T-helper 1 cell treated with Interleukin-12 subunit alpha and Interleukin-12 subunit beta and Interleukin-4 antibody, amounts not matched to agents 30 μg/mL and 1 μg/mL, for 36 hours (primary cell): ENCODE results near the gene ZNF407.
"Not testable (repeated sequence)": the region's sequence is repeated elsewhere in the genome, so short reads cannot be mapped to it uniquely, and the experiment has no call there.

Experiments used
- H3K27ac Mint-ChIP-seq: one replicate; pipeline ENCODE4 v1.8.0; 2021; ENCODE audit warnings: mild to moderate bottlenecking, mixed read lengths
- H3K27me3 Mint-ChIP-seq: one replicate; pipeline ENCODE4 v1.8.0; 2021; ENCODE audit warnings: low read depth, mixed read lengths
- H3K36me3 Mint-ChIP-seq: one replicate; pipeline ENCODE4 v1.8.0; 2021; ENCODE audit warnings: low read depth, mixed read lengths
- H3K4me1 Mint-ChIP-seq: one replicate; pipeline ENCODE4 v1.8.0; 2021; ENCODE audit warnings: low read depth, mixed read lengths
- H3K4me3 Mint-ChIP-seq: one replicate; pipeline ENCODE4 v1.8.0; 2021; ENCODE audit warnings: mild to moderate bottlenecking, moderate library complexity, mixed read lengths
- H3K9me3 Mint-ChIP-seq: one replicate; pipeline ENCODE4 v1.8.0; 2021; ENCODE audit warnings: mixed read lengths

ZNF407 gene, protein sequence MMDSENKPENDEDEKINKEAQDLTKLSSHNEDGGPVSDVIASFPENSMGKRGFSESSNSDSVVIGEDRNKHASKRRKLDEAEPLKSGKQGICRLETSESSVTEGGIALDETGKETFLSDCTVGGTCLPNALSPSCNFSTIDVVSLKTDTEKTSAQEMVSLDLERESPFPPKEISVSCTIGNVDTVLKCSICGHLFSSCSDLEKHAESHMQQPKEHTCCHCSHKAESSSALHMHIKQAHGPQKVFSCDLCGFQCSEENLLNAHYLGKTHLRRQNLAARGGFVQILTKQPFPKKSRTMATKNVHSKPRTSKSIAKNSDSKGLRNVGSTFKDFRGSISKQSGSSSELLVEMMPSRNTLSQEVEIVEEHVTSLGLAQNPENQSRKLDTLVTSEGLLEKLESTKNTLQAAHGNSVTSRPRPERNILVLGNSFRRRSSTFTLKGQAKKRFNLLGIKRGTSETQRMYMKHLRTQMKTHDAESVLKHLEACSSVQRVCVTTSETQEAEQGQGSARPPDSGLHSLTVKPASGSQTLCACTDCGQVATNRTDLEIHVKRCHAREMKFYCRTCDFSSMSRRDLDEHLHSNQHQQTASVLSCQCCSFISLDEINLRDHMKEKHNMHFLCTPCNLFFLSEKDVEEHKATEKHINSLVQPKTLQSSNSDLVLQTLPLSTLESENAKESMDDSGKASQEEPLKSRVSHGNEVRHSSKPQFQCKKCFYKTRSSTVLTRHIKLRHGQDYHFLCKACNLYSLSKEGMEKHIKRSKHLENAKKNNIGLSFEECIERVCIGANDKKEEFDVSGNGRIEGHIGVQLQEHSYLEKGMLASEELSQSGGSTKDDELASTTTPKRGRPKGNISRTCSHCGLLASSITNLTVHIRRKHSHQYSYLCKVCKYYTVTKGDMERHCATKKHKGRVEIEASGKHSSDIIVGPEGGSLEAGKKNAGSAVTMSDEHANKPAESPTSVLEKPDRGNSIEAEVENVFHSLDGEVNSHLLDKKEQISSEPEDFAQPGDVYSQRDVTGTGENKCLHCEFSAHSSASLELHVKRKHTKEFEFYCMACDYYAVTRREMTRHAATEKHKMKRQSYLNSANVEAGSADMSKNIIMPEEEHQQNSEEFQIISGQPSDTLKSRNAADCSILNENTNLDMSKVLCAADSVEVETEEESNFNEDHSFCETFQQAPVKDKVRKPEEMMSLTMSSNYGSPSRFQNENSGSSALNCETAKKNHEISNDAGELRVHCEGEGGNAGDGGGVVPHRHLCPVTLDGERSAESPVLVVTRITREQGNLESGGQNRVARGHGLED (N-terminal part only)

DNA sequence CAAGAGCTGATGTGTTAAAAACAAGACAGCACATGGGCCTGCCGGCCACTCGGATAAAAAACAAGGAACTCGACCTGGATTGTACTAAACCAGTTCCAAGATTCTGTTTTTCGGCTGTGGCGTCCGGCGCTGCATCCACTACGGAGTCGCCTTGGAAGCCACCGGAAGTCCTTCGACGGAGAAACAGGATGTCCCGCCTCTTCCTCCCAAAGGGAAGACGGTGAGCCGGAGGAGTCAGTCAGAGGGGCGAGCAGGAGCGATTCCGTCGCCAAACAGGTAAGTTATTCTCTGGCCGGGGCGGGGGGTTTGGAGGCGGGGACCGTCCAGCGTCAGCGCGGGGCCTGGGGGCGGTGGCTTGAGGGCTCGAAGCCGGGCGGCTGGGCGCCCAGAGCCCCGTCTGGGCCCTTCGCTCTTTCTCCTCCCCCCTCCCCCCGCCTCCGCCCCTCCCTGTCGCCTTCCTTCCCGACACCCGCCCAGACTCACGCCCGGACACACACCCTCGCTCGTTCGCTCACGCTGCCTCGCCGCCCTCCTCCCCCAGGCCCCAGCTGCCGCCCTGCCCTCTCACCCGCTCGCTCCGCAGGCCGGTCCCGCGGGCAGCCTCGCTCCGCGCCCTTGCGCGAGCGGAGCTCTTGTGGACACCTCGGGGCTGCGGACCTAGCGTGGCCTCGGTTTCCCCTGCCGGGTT is at the start of gene ZNF407:
Gene ZNF407, plus strand, starts transcription at position 209 of the 688 bp plus-strand sequence. CDS start 33,150 bp downstream, outside the sequence.
- no peaks in the 10 kb centered on the region for H3K27me3 Mint-ChIP-seq
- H3K4me3 Mint-ChIP-seq, result peak within 1 kb of the TSS; percentile 94
- H3K9me3 Mint-ChIP-seq, result no peaks in the 10 kb centered on the region
- peak within 1 kb of the TSS; percentile 98 for H3K27ac Mint-ChIP-seq
- H3K4me1 Mint-ChIP-seq, result peaks cover 30% of the 10 kb centered on the region
- peaks cover 28% of the 10 kb centered on the region for H3K36me3 Mint-ChIP-seq

DNA sequence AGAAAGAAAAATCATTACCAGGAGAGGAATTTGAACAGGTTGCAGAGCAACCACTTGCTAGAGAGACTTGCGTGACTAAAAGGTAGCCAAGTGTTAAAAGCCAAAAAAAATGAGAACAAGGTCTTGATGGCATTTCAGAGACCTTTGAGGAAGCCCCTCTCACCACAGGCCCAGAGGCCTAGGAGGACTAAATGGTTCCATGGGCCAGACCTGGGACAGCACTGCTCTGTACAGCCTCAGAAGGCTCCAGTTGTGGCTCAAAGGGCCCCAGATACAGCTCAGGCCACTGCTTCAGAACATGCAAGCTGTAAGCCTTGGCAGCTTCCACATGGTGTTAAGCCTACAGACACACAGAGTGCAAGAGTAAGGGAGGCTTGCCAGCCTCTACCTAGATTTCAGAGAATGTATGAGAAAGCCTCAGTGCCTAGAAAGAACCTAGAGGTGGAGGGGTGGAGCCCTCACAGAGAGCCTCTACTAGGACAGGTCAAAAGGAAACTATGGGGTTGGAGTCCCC is 48.0 kb upstream of the ZNF407 start:
- no peak overlapping the region for H3K27ac Mint-ChIP-seq
- peaks cover 9% of the 10 kb centered on the region for H3K4me1 Mint-ChIP-seq
- peaks cover 3% of the 10 kb centered on the region for H3K27me3 Mint-ChIP-seq
- no peaks in the 10 kb centered on the region for H3K36me3 Mint-ChIP-seq
- H3K9me3 Mint-ChIP-seq, result peaks cover 25% of the 10 kb centered on the region
- H3K4me3 Mint-ChIP-seq, result no peak overlapping the region

DNA sequence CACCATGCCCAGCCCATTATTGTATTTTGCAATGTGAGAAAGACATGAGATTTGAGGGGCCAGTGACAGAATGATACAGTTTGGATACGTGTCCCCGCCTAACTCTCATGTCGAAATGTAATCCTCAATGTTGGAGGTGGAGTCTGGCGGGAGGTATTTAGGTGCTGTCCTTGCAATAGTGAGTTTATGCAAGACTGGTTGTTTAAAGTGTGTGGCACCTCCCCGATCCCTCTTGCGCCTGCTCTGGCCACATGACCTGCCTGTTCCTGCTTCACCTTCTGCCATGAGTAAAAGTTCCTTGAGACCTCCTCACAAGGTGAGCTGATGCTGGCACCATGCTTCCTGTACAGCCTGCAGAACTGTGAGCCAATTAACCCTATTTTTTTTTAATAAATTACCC is 46.8 kb upstream of the ZNF407 start:
- Mint-ChIP-seq H3K27me3 (peaks cover 3% of the 10 kb centered on the region), H3K4me1 (peaks cover 9% of the 10 kb centered on the region), H3K4me3 (no peak overlapping the region), H3K36me3 (no peaks in the 10 kb centered on the region), H3K9me3 (peaks cover 25% of the 10 kb centered on the region), H3K27ac (no peak overlapping the region)

DNA sequence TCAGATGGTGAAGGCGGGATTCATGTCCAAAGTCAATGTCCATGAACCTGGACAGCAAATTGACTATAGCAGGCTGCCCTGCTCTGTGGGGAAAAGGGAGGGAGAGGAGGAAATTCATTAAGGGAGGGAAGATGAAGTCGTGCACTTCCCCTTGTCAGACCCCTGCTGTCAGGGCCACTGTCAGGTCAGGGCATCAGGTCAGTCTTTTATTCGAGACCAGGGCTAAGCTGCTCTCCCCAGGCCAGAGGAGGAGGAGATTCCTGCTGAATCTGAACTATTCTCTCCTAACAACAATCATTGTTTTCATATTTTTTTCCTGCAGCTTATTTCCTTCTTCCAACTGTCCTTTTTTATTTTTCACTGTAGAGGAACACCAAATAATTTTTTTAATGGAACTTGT is 46.2 kb upstream of the ZNF407 start:
- peaks cover 25% of the 10 kb centered on the region for H3K9me3 Mint-ChIP-seq
- peaks cover 9% of the 10 kb centered on the region for H3K4me1 Mint-ChIP-seq
- H3K27me3 Mint-ChIP-seq, result peaks cover 3% of the 10 kb centered on the region
- no peaks in the 10 kb centered on the region for H3K36me3 Mint-ChIP-seq
- no peak overlapping the region for H3K27ac Mint-ChIP-seq
- H3K4me3 Mint-ChIP-seq, result no peak overlapping the region

DNA sequence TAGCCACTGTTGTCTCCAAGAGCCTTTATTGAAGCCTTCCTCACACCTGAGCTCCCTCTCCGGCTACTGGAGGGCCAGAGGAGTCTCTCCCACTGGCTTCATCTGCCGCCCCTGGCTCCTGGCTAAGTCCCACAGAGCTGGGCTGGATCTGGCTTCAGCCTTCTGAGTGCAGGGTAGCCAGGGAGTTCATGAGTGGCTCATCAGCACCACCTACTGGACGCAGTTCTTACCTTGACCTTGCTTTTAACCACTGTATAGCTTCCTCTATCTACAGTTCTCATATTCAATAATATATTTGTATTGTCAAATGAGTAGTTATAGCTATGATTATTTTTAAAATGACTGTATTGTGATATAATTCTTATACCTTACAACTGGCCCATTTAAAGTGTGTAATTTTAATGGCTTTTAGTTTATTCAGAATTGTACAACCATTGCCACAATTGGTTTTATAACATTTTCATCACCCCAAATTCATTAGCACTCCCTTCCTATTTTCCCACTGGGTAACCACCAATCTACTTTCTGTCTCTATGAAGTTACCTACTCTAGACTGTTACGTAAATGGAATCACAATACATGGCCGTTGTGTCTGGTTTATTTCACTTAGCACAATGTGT is 45.6 kb upstream of the ZNF407 start:
- Mint-ChIP-seq H3K4me1 (peaks cover 6% of the 10 kb centered on the region), H3K4me3 (no peak overlapping the region), H3K9me3 (peaks cover 25% of the 10 kb centered on the region), H3K27me3 (peaks cover 3% of the 10 kb centered on the region), H3K36me3 (no peaks in the 10 kb centered on the region), H3K27ac (no peak overlapping the region)

DNA sequence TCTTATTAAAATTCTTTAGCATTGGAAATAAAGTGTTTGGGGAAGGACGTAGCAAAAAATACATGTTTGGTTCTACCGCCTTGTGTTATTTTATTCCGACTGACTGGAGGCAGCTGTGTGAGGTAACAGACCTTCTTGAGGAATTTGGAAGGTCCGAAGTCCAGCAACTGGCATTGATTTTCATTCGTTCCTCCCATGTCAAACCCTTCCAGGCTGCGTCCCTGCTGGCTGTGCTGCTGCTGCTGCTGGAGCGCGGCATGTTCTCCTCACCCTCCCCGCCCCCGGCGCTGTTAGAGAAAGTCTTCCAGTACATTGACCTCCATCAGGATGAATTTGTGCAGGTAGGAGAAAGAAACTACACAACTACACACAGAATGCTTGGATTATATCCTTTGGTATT is 41.5 kb upstream of the ZNF407 start:
- Mint-ChIP-seq H3K36me3 (no peaks in the 10 kb centered on the region), H3K27ac (no peak overlapping the region), H3K4me1 (peaks cover 2% of the 10 kb centered on the region), H3K27me3 (peaks cover 7% of the 10 kb centered on the region), H3K9me3 (no peaks in the 10 kb centered on the region), H3K4me3 (no peak overlapping the region)

DNA sequence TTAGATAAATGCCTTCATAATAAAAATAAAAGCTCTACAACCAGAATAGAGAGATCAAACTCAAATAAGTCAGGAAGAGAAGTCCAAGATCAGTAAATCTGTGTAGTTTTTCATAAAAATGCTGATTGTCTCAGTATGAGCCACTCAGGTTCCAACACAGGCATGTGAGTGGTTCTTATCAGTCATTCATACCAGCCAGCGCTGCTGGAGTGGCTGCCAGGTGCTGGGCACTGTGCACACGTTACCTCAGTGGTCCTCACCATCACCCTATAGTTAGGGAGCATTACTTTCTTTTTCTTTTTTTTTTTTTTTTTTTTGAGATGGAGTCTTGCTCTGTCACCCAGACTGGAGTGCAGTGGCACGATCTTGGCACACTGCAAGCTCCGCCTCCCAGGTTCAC is 39.6 kb upstream of the ZNF407 start:
- Mint-ChIP-seq H3K27me3 (peaks cover 7% of the 10 kb centered on the region), H3K4me3 (no peak overlapping the region), H3K36me3 (no peaks in the 10 kb centered on the region), H3K9me3 (no peaks in the 10 kb centered on the region), H3K4me1 (no peaks in the 10 kb centered on the region), H3K27ac (no peak overlapping the region)

DNA sequence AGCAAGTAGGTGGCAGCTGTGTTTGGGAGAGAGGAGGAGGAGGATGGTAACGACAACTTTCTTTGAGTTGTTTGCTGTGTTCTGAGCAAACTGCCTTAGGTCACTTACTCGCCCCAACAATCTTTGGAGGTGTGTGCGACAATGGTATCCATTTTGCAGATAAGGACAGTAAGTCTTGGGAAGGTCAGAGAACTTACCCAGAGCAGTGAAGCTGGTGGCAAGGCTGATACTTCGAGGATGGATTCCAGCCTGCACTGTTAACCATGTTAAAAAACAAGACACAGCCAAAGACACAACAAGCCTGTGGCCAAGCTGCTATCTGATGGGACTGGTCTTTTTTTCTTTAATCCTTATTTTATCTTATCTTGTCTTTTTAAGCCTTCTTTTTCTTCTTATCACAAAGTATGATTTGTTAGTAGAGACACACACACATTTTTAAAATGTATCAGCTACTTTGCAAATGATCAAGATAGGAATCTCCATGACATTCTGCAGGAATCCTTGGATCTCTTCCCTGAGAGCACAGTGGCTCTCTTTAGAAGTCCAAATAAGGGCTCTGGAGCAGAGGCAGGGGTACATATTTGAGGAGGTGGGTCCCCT is 35.4 kb upstream of the ZNF407 start:
- Mint-ChIP-seq H3K27ac (no peak overlapping the region), H3K4me1 (no peaks in the 10 kb centered on the region), H3K27me3 (peaks cover 7% of the 10 kb centered on the region), H3K36me3 (peaks cover 2% of the 10 kb centered on the region), H3K9me3 (peaks cover 11% of the 10 kb centered on the region), H3K4me3 (no peak overlapping the region)

DNA sequence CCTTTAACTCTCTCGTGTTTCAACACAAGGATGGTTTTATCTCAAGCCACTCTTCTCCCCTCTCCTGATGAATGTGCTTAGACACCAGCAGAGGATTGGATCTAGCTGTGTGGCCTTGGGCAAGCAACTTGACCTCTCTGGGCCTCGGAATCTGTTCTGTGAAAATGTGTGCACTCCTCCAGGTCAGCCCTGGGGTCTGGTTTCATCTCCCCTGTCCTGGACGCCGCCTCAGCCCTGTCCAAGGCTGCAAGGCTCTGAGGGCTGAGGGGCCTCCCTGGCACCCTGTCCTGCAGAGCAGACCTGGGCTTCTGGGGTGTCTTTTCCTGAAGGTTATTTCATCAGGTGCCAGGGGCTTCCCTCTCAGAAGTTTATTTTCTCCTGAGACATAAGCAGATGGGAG is 34.9 kb upstream of the ZNF407 start:
- H3K9me3 Mint-ChIP-seq, result peaks cover 15% of the 10 kb centered on the region
- H3K4me1 Mint-ChIP-seq, result no peaks in the 10 kb centered on the region
- peaks cover 6% of the 10 kb centered on the region for H3K27me3 Mint-ChIP-seq
- no peak overlapping the region for H3K4me3 Mint-ChIP-seq
- peaks cover 2% of the 10 kb centered on the region for H3K36me3 Mint-ChIP-seq
- no peak overlapping the region for H3K27ac Mint-ChIP-seq

DNA sequence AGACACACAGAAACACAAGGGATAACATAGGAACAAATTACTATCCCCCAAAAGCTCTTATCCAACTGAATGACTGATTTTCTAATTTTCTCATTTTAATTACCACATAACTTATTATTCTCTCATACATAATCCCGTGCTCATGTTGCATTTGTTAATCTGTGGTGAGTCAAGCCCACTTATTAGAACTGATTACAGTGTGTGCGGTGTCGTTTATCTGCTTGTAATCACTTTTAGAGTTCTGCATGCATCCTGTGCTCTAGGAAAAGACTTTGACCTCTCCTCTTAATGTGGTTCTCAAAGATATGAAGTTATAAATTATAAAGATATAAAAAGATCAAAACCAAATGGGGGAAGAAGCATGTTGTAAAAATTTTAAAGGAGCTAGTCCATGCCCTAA is 33.7 kb upstream of the ZNF407 start:
- no peak overlapping the region for H3K4me3 Mint-ChIP-seq
- no peak overlapping the region for H3K27ac Mint-ChIP-seq
- peaks cover 3% of the 10 kb centered on the region for H3K27me3 Mint-ChIP-seq
- H3K9me3 Mint-ChIP-seq, result peaks cover 15% of the 10 kb centered on the region
- no peaks in the 10 kb centered on the region for H3K4me1 Mint-ChIP-seq
- H3K36me3 Mint-ChIP-seq, result peaks cover 6% of the 10 kb centered on the region

DNA sequence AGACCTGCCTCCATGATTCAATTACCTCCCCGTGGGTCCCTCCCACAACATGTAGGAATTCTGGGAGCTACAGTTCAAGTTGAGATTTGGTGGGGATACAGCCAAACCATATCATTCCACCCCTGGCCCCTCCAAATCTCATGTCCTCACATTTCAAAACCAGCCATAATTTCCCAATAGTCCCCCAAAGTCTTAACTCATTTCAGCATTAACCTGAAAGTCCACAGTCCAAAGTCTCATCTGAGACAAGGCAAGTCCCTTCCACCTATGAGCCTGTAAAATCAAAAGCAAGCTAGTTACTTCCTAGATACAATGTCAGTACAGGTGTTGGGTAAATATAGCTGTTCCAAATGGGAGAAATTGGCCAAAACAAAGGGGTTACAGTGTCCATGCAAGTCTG is 32.5 kb upstream of the ZNF407 start:
- not testable (repeated sequence) for H3K36me3 Mint-ChIP-seq, H3K4me3 Mint-ChIP-seq, H3K27me3 Mint-ChIP-seq, H3K4me1 Mint-ChIP-seq, H3K27ac Mint-ChIP-seq
- peaks cover 15% of the 10 kb centered on the region for H3K9me3 Mint-ChIP-seq

DNA sequence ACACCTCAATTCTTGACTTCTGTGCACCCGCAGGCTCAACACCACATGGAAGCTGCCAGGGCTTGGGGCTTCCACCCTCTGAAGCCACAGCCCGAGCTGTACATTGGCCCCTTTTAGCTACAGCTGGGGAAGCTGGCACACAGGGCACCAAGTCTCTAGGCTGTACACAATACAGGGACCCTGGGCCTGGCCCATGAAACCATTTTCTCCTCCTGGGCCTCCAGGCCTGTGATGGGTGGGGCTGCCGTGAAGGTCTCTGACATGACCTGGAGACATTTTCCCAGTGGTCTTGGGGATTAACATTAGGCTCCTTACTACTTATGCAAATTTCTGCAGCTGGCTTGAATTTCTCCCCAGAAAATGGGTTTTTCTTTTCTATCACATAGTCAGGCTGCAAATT is 31.7 kb upstream of the ZNF407 start:
- not testable (repeated sequence) for H3K4me3 Mint-ChIP-seq, H3K36me3 Mint-ChIP-seq, H3K4me1 Mint-ChIP-seq, H3K27me3 Mint-ChIP-seq, H3K27ac Mint-ChIP-seq
- peaks cover 15% of the 10 kb centered on the region for H3K9me3 Mint-ChIP-seq

DNA sequence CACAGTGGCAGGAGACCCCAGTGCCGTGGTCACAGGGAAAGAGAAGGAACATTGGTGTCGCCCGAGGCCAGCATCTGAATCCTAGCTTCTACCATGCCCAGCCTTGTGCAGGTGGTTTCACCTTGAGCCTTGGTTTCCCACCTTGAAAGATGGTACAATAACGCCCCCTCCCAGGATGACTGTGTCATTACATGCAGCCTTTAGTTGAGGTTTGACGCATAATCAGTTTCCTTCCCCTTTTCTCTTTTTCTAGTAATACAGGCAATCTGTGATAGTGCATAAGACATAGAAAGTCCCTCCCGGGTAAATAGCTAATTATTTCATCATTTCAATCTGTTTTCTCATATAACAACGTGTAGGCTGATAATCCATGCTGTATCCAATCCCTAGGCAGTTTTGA is 29.8 kb upstream of the ZNF407 start:
- H3K36me3 Mint-ChIP-seq, result peaks cover 6% of the 10 kb centered on the region
- H3K4me1 Mint-ChIP-seq, result no peaks in the 10 kb centered on the region
- H3K9me3 Mint-ChIP-seq, result peaks cover 15% of the 10 kb centered on the region
- no peak overlapping the region for H3K27ac Mint-ChIP-seq
- peaks cover 3% of the 10 kb centered on the region for H3K27me3 Mint-ChIP-seq
- H3K4me3 Mint-ChIP-seq, result no peak overlapping the region
